Activated CD8-positive, alpha-beta memory T cell treated with anti-CD3 and anti-CD28 coated beads for 24 hours (primary cell): ENCODE results near the gene TRABD2B.
A peak's percentile ranks its signal among the peaks of the same experiment; 100 is the strongest.

Experiments used
- DNase-seq: peaks from one replicate; pipeline ENCODE4 v3.0.0-alpha.2; 2020

Gene TRABD2B

GRCh38 chr1:47997289-47998200 is at the start of gene TRABD2B:
TSS of gene TRABD2B (minus strand) at chr1:47997385.
- DNase-seq, result peak; percentile 88

DNA sequence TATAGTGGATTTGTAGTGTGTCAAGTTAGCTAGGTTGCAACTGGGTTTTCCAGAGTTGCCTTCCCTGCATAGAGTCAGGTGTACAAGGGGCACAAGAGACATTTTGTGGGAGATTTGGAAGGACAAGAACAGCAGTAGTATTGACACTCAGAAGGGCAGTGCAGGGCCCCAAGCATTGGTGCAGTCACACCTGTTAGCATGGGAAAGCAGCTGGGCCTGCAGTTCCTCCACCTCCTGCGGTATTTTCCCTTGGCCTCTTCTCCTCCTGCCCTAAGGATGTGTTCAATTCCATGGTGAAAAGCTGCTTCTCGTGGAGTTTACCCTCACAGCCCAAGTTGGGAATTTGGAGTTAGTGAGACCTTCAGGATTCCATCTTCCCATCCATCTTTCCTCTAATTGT is 47.1 kb upstream of the TRABD2B start:
- DNase-seq, result no peak

- no peak for DNase-seq
Observed at GRCh38 chr1:48043622-48044021, 46.4 kb upstream of the TRABD2B start.

DNA sequence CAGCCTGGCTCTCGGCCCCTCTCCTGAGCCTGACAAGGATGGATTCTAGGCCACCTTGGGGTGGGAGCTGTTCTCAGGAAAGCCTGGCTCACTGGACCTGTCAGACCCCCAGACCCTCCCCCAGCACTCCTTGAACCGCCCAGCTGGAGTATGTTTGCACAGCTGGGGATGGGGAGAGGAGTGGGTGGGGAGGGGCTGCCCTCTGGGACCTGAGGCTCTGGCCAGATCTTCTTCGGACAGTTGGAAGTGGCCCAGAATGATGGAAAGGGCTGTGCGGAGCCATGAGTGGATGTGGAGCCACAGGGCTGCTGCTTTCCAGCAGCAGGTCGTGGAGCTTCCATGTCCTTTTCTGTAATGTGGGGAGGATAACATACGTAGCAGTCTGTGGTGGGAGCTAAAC is 43.0 kb upstream of the TRABD2B start:
- no peak for DNase-seq

DNA sequence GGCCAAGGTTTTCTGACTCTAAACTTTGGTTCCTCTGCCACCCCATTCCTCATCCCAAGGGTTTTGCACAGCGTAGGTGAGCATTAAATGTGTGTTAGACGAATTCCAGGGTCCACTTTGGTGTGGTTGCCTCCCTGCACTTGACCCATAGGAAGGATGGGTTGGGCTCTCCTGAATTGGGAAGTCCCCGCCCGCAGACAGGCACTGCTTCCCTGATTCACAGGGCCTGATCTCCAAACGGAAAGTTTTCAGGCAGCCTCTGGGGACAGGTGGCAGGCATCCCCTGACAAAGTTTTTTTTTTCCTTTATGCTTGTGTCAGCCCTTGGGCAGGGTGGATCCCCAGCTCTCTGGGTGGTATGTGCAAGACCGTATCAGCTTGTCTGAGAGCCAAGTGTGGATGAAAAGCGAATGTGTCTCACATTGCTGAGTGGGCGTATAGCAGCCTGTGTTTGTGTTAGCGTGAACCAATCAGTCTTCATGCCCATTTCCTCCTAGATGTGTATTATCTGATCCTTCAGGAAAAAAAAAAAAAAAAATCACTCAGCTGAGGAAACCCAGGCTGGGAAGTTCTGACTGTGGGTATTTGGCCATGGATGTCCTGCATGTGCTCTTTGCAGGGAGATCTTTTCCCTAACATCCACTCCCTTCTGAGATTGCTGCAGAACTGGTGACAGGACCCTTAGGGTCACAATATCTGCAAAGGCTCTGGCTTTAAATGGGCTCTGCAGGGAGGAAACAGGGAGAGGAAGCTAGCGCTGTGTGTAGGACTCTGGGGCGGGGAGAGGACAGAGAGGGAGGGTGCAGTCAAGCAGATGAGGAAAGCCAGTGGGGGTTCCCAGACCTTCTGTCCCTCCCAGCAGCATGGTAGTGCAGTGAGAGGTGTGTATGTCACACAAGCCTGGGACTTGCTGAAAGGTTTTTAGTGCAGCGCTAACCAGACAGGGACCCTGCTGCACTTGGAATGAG is 42.2 kb upstream of the TRABD2B start:
- no peak for DNase-seq

DNA sequence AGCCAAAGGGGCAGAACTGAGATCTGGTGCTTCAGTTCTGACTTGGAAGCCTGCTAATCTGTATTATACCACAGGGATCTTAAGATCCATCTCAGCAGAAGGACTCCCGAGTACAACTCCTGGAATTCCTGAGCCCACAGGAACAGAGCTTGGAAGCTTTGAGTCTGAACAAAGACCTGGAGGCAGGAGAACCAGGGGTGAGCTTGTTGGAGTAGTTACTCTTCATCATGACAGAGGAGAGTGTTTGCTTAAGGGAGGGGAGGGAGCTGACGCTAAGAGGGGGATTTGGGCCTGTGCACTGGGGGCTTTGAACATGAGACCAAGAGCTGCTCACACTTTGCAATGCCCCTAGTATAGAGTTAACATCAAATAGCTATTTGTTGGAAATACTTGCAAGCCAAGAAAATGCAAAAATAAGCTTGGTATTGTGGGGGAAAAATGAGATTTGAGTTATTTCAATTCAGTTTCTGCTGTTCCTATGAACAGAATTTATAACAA is 41.1 kb upstream of the TRABD2B start:
- DNase-seq, result no peak

DNA sequence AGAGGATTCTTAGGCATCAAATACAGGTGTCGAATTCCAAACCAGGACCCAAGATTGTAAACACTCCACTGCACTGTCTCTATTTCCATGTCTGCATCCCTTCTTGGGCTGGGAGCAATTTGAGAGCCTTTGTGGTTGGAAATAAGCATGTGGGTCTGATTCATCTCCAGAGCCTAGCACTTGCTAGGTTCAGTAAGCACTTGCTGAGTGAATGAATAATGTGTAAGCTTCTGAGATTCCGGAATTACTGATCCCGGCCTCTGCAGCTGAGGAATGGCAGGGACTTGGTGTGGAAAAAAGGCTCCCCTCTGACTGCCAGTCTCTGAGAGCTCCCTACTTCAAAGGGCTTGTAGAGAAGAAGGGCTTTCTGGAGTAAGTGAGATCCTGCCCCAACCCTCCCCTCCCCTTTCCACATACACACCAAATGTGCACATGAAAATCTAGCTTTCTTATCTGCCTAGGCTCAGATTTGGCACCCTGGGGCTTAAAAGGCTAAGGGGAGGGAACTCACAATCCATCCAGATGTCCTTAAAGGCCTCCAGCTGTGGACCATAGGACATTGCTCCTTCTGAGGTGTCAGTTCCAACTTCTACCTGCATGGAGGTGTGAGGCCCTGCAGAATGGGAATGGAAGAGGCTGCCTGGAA is 39.6 kb upstream of the TRABD2B start:
- DNase-seq, result no peak

- DNase-seq, result no peak
Observed at GRCh38 chr1:48035371-48036141, 38.4 kb upstream of the TRABD2B start.

DNA sequence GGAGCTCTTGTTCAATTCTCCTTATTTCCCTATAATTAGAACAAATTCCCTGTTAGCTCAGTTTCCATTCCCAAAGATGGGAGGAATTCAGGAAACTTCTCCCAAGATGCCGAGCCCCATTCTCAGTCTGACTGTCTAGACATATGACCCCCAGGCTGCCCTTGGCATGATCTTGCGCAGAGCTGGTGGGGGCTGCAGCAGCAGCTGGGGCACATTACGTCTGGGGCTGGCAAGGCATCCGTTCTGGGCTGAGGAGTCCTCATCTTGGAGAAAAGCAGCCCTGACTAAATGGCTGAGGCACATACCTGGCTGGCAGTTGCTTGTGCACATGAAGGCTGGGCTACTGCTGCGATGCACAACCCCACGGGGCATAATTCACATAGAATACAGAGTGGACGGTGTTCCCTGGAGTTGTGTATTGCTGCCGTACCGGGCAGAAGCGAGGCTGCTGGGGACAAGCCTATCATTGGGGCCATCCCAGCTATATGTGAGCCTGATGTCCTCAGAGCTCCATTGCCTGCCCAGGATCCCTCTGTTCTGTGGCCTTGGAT is 36.4 kb upstream of the TRABD2B start:
- DNase-seq, result no peak

DNA sequence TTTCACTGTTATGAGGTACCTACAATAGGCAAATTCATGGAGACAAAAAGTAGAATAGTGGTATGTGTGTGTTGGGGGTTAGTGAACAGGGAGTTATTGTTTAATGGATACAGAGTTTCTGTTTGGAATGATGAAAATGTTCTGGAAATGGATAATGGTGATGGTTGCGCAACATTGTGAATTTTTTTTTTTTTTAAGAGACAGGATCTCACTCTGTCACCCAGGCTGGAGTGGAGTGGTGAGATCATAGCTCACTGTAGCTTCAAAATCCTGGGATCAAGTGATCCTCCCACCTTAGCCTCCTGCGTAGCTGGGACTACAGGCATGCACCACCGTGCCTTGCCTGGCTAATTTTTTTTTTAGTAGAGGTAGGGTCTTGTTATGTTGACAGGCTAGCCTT is 34.5 kb upstream of the TRABD2B start:
- no peak for DNase-seq

DNA sequence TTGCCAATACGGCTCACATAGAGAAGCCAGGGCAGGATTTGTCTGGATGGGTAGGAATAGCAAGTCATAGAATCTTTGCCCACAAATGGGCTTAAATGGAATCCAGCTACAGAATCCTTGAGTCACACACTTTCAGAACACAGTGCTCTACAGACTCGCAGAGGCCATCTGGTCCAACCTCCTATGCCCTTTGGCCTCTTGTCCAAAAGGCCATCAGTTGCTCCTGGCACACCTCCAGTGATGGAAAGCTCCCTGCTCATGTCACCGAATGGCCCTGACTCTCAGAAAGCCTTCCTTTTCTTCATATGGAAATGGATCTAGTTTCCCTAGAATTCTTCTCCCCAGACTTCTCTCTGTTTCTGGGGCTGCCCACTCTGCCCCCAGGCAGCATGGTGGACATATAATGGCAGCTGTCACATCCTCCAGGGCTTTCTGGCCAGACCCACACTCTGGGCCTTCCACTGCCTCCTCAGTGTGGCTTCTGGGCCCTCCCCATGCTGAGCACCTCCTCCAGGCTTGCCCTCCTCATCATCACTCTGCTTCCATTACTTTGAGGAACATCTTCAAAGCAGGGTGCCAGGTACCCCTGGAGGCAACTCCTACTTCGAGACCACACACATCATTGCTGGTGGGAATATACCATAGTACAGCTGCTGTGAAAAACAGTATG is 33.6 kb upstream of the TRABD2B start:
- no peak for DNase-seq

DNA sequence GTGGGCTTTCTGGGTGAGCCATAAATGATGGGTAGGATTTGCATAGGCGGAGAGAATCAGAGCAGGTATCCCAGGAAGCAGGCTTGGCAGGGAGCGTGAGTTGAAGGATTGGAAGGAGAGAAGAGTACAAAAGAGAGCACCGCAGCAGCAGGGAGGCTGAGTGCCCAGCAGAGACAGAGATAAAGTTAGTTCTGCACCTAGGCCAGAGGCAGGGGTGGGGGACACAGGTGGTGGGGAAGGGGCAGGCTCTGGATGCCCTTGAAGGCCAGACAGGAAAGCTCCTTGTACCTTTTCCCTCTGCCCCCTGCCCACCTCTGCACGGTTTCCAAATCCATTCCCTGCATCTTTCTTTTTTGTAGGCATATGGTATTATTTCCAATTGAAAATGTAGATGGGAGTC is 33.0 kb upstream of the TRABD2B start:
- no peak for DNase-seq

DNA sequence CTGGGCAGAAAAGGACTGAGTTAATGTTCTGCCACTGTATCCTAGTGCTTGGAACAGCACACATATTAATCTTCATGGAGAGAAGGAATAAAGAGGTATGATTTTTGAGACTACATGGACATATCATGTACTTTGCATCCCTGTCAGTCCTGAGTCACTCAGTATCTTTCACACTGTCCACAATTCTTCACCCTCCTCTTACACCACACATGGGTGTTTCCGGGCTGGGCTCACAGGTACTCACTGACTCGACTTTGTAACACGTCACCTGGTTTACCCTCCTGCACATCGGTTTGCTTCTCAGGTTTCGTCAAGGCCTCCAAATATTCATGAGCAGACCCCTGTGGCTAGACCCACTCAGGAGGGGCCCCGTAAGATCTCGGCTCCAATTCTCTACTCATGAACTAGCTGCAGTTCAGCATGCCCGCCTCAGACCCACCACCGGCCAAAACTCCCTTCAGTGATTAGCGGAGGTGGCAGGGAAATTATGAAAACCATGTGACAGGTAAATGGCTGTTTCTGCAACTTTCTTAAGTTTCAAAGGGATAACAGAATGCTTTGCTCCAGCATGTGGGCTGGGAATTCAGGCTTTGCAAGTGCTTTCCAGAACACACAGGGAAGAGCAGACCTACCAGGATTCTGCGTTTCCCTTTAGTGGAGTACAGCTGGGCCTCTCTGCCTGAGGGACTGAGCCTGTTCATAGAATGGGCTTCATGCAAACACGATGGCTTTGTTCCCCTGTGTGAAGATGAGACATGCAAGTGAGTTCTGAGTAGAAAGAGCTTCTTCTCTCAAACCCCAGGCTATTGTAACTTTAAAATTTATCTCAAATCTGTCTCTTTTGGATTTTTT is 31.3 kb upstream of the TRABD2B start:
- DNase-seq, result no peak

DNA sequence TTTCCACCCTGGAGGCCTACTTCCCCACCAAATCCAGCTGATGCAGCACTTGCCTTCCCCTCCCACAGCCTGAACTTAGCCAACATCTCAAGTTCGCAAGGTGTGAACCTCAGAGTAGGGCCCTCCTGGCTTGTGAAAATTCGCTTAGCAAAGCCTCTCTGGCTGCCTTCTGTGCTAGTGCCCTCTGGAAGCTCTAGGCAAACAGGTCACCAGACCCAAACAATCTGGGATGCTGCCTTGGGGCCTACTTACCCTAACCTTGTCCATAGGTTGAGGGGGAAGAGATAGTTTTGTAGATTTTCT is 30.3 kb upstream of the TRABD2B start:
- no peak for DNase-seq

GRCh38 chr1:48026701-48027532 is 29.7 kb upstream of the TRABD2B start:
- no peak for DNase-seq

DNA sequence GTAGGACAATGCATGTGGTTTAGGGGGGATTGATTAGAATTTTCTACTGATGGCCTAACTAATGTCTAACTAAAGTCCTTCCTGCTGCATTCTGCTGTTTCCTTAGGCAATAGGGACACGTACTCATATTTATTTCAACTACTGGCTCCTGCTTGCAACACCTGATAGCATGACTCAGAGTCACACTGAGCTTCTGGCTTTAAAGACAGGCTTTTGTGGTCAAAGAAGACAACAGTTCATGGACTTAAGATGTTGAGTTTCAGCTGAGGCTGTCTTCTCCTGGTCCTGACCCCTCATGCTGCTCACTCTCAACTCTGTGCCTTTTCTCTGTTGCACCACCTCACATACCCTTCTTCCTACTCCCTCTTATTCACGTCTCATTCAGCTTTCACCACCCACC is 29.1 kb upstream of the TRABD2B start:
- no peak for DNase-seq

DNA sequence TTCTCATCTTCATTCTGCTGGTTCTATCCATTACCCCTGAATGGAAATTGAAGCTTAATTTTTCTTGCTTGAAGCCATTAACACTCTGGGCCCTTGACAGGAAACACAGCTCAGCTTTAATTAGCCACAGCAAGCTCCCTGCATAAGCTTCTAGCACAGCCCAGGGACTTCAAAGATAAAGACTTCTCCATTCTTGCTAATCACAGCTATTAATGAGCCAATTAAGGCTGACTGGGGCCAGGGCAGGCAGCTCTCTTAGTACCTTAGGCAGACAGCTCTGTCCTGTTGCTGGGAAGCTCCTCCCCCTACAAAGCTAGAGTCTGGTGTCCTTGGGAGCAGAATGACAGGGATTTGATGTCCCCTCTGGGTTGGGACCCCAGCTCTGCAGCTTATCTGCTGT is 27.9 kb upstream of the TRABD2B start:
- DNase-seq, result no peak

DNA sequence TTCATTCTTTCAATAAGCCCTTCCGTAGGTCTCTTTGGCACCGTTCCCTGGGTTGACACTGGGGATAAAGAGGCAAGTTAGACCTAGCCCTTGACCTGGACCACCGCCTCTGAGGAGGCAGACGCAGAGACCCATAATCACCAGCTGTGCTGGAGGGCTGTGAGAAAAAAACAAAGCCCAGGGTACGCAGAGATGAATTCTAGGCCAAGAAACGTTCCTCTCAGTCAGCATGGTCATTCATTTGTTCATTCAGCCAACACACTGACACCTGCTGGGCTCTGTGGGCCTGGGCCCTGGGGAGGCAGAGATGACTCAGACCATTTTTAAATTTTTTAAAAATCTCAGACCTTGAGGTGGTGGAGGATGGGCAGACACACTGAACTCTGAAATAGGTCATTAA is 26.3 kb upstream of the TRABD2B start:
- DNase-seq, result no peak

- DNase-seq, result no peak
Observed at GRCh38 chr1:48022306-48022705, 25.1 kb upstream of the TRABD2B start.

DNA sequence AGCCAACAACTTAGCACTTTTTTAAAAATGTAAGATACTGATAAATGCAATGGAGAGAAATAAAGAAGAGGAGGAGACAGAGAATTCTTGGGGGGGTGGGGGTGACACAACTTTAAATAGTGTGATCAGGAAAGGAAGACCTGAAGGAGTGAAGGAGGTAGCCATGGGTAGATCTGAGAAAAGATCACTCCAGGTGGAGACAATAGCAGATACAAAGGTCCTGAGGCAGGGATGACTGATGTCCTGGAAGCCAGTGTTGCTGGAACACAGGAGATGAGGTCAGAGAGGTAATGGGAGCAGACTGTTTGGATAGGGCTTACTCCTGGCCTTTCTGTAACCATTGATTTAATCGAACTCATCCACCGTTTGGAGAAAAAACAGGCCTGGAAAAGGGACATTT is 24.6 kb upstream of the TRABD2B start:
- DNase-seq, result no peak
